GM19238 (cell line): ENCODE data around the gene PES1.
"Not testable (repeated sequence)": the region's sequence is repeated elsewhere in the genome, so short reads cannot be mapped to it uniquely, and the experiment has no call there.

Experiments
- DNase-seq: peaks from one replicate; pipeline ENCODE4 v3.0.0; 2011; ENCODE audit warnings: low spot score; ENCODE audit not compliant: insufficient read length

PES1 gene

GRCh38 chr22:30555282-30556210, 36.2 kb downstream of the PES1 start:
- no peak for DNase-seq

DNA sequence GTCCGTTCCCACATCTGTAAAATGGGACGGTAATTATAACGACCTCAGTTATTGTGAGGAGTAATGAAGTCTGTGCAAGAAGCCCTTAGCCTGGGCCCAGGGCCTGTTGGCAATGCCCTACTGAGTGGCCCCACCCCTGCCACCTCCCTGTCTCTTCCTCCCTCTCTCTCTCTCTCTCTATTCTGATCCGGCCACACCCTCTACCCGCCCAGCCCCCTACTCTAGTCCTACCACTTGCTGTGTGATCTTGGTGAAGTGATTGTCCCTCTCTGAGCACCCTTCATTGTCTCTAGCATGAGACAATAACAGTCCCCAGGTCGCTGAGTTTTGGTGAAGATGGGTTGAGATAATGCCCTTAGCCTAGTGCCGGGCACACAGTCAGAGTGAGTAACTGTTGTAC, 37.7 kb downstream of the PES1 start:
- no peak for DNase-seq

DNA sequence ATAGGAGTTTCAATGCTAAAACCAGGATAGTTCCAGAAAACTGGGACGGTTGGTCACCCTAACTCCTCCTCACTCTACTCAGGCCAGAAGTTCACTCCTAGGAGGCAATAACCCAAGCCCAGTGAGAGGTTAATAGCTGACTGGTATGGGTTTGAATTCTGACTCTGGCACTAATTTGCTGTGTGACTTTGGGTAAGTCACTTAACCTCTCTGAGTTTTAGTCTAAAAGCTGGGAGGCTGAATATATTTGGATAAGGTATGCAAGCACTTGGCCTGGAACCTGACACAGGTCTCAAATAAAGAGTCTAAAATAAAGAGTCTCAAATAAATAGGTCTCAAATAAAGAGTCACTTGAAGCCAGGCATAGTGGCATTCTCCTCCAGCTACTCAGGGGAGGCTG, 39.0 kb downstream of the PES1 start:
- DNase-seq: no peak

- not testable (repeated sequence) for DNase-seq
Measured at GRCh38 chr22:30551813-30552212, 39.9 kb downstream of the PES1 start.

- DNase-seq: no peak
Measured at GRCh38 chr22:30547188-30547587, 44.5 kb downstream of the PES1 start.

GRCh38 chr22:30546616-30547015, 45.1 kb downstream of the PES1 start, which contains the start of gene SEC14L6:
SEC14L6 (minus strand) TSS chr22:30546741; CDS start chr22:30546682, 59 bp downstream.
- no peak for DNase-seq

DNA sequence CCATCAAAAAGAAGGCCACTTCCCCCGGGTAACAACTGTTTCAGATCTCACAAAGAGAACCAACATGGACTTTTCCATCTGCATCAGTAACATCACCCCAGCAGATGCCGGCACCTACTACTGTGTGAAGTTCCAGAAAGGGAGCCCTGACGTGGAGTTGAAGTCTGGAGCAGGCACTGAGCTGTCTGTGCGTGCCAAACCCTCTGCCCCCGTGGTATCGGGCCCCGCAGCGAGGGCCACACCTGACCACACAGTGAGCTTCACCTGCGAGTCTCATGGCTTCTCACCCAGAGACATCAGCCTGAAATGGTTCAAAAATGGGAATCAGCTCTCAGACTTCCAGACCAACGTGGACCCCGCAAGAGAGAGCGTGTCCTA, 48.9 kb downstream of the PES1 start:
- DNase-seq: no peak

DNA sequence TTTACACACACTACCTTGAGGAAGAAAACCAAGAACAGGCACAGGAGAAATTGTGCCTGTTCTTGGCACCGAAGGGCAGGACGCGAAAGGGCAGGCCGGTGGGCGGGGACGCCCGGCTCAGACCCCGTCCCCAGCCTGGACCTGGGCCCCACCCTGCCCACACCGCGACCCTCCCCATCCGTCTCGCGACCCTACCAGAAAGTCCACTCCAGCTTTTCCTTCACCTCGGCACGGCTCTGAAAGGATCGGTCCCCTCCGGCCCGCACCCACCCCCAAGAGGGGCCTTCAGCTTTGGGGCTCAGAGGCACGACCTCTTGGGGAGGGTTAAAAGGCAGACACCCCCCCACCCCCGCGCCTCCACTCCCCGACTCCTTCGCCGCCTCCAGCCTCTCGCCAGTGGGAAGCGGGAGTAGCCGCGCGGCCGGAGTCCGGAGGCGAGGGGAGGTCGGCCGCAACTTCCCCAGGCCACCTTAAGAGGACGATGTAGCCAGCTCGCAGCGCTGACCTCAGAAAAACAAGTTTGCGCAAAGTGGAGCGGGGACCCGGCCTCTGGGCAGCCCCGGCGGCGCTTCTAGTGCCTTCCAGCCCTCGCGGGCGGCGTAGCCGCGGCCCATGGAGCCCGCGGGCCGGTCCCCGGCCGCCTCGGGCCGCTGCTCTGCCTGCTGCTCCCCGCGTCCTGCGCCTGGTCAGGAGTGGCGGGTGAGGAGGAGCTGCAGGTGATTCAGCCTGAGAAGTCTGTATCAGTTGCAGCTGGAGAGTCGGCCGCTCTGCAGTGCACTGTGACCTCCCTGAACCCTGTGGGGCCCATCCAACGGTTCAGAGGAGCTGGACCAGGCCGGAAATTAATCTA, 49.5 kb downstream of the PES1 start:
- no peak for DNase-seq

- DNase-seq: not testable (repeated sequence)
Measured at GRCh38 chr22:30541511-30541910, 50.2 kb downstream of the PES1 start.

- DNase-seq: no peak
Measured at GRCh38 chr22:30539368-30539767, 52.3 kb downstream of the PES1 start.

GRCh38 chr22:30538280-30538679, 53.4 kb downstream of the PES1 start:
- no peak for DNase-seq

DNA sequence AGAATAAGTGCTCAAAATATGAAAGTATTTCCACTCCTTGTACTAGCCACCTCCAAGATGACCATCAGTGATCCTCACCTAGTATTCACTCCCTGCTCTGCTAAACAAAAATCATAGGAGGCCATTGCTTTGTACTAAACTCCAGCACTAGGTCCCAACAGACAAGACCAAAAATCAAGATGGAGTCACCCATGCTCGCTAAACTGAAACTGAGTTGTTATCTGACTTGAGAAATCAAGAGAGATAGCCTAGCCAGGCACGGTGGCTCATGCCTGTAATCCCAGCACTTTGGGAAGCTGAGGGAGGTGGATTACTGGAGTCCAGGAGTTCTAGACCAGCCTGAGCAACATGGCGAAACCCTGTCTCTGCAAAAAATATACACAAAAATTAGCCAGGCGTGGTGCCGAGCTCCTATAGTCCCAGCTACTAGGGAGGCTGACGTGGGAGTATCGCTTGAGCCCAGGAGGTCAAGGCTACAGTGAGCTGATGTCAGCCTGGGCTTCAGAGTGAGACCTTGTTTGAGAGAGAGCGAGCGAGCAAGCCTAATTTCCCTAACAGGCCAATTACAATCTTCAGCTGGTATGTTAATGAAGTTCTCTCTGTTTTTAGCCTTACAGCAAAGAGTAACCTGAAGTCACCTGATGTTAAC, 54.5 kb downstream of the PES1 start:
- DNase-seq: no peak

GRCh38 chr22:30535182-30535581, 56.5 kb downstream of the PES1 start:
- no peak for DNase-seq

- DNase-seq: no peak
Measured at GRCh38 chr22:30531651-30532608, 59.8 kb downstream of the PES1 start.

- DNase-seq: no peak
Measured at GRCh38 chr22:30526656-30527055, 65.1 kb downstream of the PES1 start.
